Retinal pigment epithelial cell (primary cell): Measurements from ENCODE around the gene EXOC5.
"Not testable (repeated sequence)": the region's sequence is repeated elsewhere in the genome, so short reads cannot be mapped to it uniquely, and the experiment has no call there.

Experiments
- DNase-seq: peaks from one replicate; pipeline ENCODE4 v3.0.0-alpha.2; 2010; ENCODE audit warnings: low read depth
- H3K4me3 ChIP-seq: 2 replicates; pipeline ENCODE4 v1.5.1; 2011; ENCODE audit warnings: mild to moderate bottlenecking, low read length, control low read depth, moderate library complexity
- CTCF ChIP-seq: conservative IDR thresholded peaks from 2 replicates; pipeline ENCODE4 v1.5.1; 2011; ENCODE audit warnings: low read depth, low read length, control low read depth, inconsistent platforms

Gene EXOC5

GRCh38 chr14:57227083-57227482, 41.6 kb downstream of the EXOC5 start:
- TF ChIP-seq CTCF: no peak
- DNase-seq: no peak
- H3K4me3 ChIP-seq: no peak overlapping the region

GRCh38 chr14:57221931-57222330, 46.8 kb downstream of the EXOC5 start:
- H3K4me3 ChIP-seq: no peak overlapping the region
- TF ChIP-seq CTCF: no peak

GRCh38 chr14:57212919-57213318, 55.8 kb downstream of the EXOC5 start:
- H3K4me3 ChIP-seq: no peak overlapping the region
- no peak for DNase-seq
- no peak for TF ChIP-seq CTCF

More at GRCh38 chr14:57221931-57222330, 46.8 kb downstream of the EXOC5 start:
- no peak for DNase-seq

- H3K4me3 ChIP-seq: no peak overlapping the region
- DNase-seq: peak; percentile 62
- TF ChIP-seq CTCF: no peak
Measured at GRCh38 chr14:57209561-57209960, 59.1 kb downstream of the EXOC5 start.

GRCh38 chr14:57205938-57206337, 62.8 kb downstream of the EXOC5 start:
- DNase-seq: no peak
- no peak overlapping the region for H3K4me3 ChIP-seq
- no peak for TF ChIP-seq CTCF

GRCh38 chr14:57202672-57203071, 66.0 kb downstream of the EXOC5 start:
- DNase-seq, H3K4me3 ChIP-seq: not testable (repeated sequence)

GRCh38 chr14:57199921-57200320, 68.8 kb downstream of the EXOC5 start:
- DNase-seq: no peak
- TF ChIP-seq CTCF: no peak
- no peak overlapping the region for H3K4me3 ChIP-seq

- no peak overlapping the region for H3K4me3 ChIP-seq
- peak; percentile 66 for TF ChIP-seq CTCF
- peak; percentile 91 for DNase-seq
Measured at GRCh38 chr14:57189070-57189469, 79.6 kb downstream of the EXOC5 start.
